ENCODE results near the gene MBNL1.
"Not testable (repeated sequence)": the region's sequence is repeated elsewhere in the genome, so short reads cannot be mapped to it uniquely, and the experiment has no call there.

Gene MBNL1

DNA sequence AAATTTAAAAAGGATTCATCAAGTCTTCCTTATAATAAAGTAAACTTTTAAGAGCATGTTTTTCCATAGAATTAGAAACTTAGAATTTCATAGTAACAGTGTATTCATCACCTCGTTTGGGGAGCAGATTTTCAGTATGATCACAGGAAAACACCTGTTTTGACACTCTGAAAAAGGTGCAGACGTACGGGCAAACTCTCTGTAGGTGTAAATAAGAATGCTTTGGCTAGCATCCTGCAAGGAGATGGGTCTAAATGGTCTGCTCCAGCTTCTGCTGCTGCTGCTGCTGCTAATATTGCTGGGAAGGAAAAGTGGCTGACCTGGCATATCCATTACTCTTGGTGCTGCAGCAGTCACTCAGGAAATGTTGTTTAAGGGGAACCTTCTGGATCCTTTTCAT is 66.0 kb downstream of the MBNL1 start:
- Histone ChIP-seq H3K4me3 (ENCODE audit: low read depth, low read length) (no peak overlapping the region), H3K9ac (ENCODE audit: low read depth, low read length) (no peak overlapping the region), H3K27me3 (ENCODE audit: control insufficient read depth, insufficient read depth, low read length) (no peaks in the 10 kb centered on the region), H3K36me3 (ENCODE audit: control insufficient read depth, insufficient read depth, low read length) (no peaks in the 10 kb centered on the region), H3K4me1 (ENCODE audit: control insufficient read depth, insufficient read depth, low read length) (no peaks in the 10 kb centered on the region), H3K27ac (ENCODE audit: low read depth, low read length) (no peak overlapping the region), H3K9me3 (ENCODE audit: control insufficient read depth, insufficient read depth, low read length) (no peaks in the 10 kb centered on the region)

DNA sequence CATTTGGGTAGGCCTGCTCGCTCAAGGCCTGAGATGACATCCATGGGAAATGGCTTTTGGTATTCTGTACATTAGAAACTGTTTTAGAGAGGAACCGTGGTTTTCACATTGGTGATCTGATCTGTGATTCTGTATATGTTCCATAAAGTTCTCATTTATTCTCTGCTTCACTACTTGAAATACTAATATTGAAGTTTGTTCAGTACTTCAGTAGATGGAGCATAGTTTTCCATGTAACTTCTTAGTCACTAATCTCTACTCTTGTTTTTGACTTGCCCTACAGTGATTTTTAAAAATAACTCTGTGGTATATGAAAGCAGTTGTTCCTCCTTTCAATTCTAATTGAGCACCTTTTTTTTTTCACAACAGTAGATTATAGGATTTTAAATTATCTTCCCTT is 66.5 kb downstream of the MBNL1 start:
- Histone ChIP-seq H3K4me1 (ENCODE audit: control insufficient read depth, insufficient read depth, low read length) (no peaks in the 10 kb centered on the region), H3K9ac (ENCODE audit: low read depth, low read length) (no peak overlapping the region), H3K4me3 (ENCODE audit: low read depth, low read length) (no peak overlapping the region), H3K27me3 (ENCODE audit: control insufficient read depth, insufficient read depth, low read length) (no peaks in the 10 kb centered on the region), H3K9me3 (ENCODE audit: control insufficient read depth, insufficient read depth, low read length) (no peaks in the 10 kb centered on the region), H3K27ac (ENCODE audit: low read depth, low read length) (no peak overlapping the region), H3K36me3 (ENCODE audit: control insufficient read depth, insufficient read depth, low read length) (no peaks in the 10 kb centered on the region)

DNA sequence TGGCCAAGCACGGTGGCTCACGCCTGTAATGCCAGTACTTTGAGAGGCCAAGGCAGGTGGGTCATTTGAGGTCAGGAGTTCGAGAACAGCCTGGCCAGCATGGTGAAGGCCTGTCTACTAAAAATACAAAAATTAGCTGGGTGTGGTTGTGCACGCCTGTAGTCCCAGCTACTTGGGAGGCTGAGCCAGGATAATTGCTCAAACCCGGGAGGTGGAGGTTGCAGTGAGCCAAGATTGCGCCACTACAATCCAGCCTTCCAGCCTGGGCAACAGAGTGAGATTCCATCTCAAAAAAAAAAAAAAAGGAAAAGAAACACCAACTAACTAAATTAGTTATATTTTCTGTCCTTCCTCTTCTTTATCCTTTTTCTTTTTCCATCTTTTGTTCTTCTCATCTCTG is 68.6 kb downstream of the MBNL1 start:
- not testable (repeated sequence) for H3K27me3 ChIP-seq (ENCODE audit: control insufficient read depth, insufficient read depth, low read length); H3K9ac ChIP-seq (ENCODE audit: low read depth, low read length); H3K36me3 ChIP-seq (ENCODE audit: control insufficient read depth, insufficient read depth, low read length); H3K4me1 ChIP-seq (ENCODE audit: control insufficient read depth, insufficient read depth, low read length); H3K27ac ChIP-seq (ENCODE audit: low read depth, low read length); H3K4me3 ChIP-seq (ENCODE audit: low read depth, low read length); H3K9me3 ChIP-seq (ENCODE audit: control insufficient read depth, insufficient read depth, low read length)

DNA sequence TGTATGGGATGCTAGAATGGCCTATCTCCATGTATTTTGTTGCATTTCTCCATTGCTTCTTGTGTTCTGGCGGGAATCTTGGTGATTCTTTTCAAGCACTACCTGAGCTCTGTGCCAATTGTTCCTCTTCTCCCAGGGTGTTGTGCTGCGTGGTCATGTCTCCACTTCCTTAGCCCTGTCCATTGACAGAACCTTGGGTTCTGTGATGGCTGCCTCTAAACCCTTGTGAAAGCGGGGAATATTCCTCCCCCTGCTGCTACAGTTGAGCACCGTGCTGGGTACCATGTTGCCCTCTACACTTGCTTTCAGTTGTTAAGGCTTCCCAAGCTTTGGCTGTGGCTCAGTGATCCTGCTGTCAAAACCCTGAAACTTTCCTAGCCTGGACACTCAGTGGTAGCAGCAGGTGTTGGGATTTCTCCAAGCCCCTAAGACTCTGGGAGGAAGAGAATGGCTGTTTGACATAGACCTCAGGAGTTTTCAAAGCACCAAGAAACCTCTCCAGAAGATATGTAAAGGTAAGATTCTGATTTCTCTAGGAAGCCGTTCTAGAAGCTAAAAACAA is 69.5 kb downstream of the MBNL1 start:
- Histone ChIP-seq H3K4me1 (ENCODE audit: control insufficient read depth, insufficient read depth, low read length) (0 out of 2 replicates have a peak, but pooled peaks cover 4% of the 10 kb centered on the region), H3K27me3 (ENCODE audit: control insufficient read depth, insufficient read depth, low read length) (no peaks in the 10 kb centered on the region), H3K9ac (ENCODE audit: low read depth, low read length) (no peak overlapping the region), H3K9me3 (ENCODE audit: control insufficient read depth, insufficient read depth, low read length) (no peaks in the 10 kb centered on the region), H3K4me3 (ENCODE audit: low read depth, low read length) (no peak overlapping the region), H3K27ac (ENCODE audit: low read depth, low read length) (no peak overlapping the region), H3K36me3 (ENCODE audit: control insufficient read depth, insufficient read depth, low read length) (no peaks in the 10 kb centered on the region)

DNA sequence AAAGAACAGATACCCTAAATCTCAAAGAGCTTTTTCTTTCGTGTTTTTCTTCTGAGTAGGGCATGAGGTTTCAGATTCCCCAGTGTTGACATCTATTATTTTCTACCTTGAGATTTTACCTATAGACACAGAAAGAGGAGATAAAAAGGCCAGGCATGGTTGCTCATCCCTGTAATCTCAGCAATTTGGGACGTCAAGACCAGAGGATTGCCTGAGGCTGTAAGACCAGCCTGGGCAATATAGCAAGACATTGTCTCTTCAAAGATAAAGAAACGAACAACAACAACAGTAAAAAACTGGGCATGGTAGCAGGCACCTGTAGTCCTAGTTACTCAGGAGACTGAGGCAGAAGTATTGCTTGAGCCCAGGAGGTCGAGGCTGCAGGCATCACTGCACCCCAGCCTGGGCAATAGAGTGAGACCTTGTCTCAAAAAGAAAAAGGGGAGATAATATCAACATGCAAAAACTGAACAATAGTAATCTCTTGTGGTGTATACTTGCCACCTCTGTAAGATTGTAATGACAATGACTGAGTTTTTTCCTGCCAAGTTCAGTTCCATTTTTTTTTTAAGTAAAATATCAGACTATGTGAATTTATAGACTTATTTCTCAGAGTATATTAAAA is 71.3 kb downstream of the MBNL1 start:
- Histone ChIP-seq H3K27me3 (ENCODE audit: control insufficient read depth, insufficient read depth, low read length) (no peaks in the 10 kb centered on the region), H3K9ac (ENCODE audit: low read depth, low read length) (no peak overlapping the region), H3K36me3 (ENCODE audit: control insufficient read depth, insufficient read depth, low read length) (no peaks in the 10 kb centered on the region), H3K4me1 (ENCODE audit: control insufficient read depth, insufficient read depth, low read length) (0 out of 2 replicates have a peak, but pooled peaks cover 5% of the 10 kb centered on the region), H3K27ac (ENCODE audit: low read depth, low read length) (no peak overlapping the region), H3K9me3 (ENCODE audit: control insufficient read depth, insufficient read depth, low read length) (no peaks in the 10 kb centered on the region), H3K4me3 (ENCODE audit: low read depth, low read length) (no peak overlapping the region)

DNA sequence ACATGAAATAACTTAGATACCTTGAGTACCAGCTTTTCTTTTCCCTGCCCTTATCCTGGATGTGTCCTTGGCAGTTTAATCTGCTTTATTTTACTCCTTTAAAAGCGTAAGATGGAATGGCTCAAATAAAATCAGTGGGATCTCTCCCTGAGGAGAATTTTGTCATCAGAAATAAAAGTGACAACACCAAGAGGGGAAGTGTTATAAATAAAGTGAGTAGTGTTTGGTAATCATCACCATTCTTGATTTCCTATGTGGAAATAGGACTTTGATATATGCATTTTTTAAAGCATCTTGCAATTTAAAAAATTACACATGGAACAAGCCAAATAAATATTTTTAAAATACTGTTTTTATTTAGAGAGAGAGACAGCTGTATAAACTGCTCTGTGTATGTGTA is 76.5 kb downstream of the MBNL1 start:
- no peak overlapping the region for H3K9ac ChIP-seq (ENCODE audit: low read depth, low read length)
- H3K9me3 ChIP-seq (ENCODE audit: control insufficient read depth, insufficient read depth, low read length): no peaks in the 10 kb centered on the region
- no peaks in the 10 kb centered on the region for H3K36me3 ChIP-seq (ENCODE audit: control insufficient read depth, insufficient read depth, low read length)
- no peak overlapping the region for H3K27ac ChIP-seq (ENCODE audit: low read depth, low read length)
- H3K4me1 ChIP-seq (ENCODE audit: control insufficient read depth, insufficient read depth, low read length): peaks cover 12% of the 10 kb centered on the region; the same call in 1 of the 2 replicates
- H3K27me3 ChIP-seq (ENCODE audit: control insufficient read depth, insufficient read depth, low read length): no peaks in the 10 kb centered on the region
- H3K4me3 ChIP-seq (ENCODE audit: low read depth, low read length): no peak overlapping the region

DNA sequence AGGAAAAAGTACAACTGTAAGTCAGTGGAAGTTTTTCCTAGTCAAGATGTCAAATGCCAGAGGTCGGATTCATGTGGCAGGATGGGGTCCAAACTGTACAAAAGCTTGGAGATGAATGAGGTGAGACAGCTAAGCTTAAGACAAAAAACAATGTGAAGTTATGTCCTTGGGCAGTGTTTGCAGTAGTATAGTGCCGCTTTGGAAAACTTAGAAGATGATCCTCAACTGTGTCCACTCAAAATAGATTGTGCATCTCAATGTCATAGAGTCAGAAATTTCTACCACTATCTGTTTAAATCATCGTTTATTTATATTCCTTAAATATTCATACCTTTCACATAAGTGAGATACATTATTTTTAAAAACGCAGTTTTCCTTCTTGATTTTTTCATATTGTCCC is 77.3 kb downstream of the MBNL1 start:
- Histone ChIP-seq H3K9ac (ENCODE audit: low read depth, low read length) (no peak overlapping the region), H3K27me3 (ENCODE audit: control insufficient read depth, insufficient read depth, low read length) (no peaks in the 10 kb centered on the region), H3K36me3 (ENCODE audit: control insufficient read depth, insufficient read depth, low read length) (no peaks in the 10 kb centered on the region), H3K4me3 (ENCODE audit: low read depth, low read length) (no peak overlapping the region), H3K27ac (ENCODE audit: low read depth, low read length) (no peak overlapping the region), H3K4me1 (ENCODE audit: control insufficient read depth, insufficient read depth, low read length) (peaks cover 20% of the 10 kb centered on the region; the same call in 1 of the 2 replicates), H3K9me3 (ENCODE audit: control insufficient read depth, insufficient read depth, low read length) (no peaks in the 10 kb centered on the region)

DNA sequence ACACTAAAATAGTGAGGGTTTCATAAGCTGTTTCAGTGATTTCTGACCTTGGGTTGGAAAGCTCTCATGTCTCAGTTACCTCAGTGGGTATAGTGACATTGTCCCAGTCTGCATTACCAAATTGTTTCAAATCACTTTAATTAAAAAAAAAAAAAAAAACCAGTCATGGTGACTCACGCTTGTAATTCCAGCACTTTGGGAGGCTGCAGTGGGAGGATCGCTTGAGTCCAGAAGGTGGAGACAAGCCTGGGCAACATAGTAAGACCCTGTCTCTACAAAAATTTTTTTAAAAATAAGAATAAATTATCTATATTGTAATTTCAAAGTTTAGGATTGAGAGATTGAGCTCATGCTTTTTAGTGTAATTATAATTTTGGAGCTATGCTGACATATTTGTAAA is 78.0 kb downstream of the MBNL1 start:
- Histone ChIP-seq H3K27me3 (ENCODE audit: control insufficient read depth, insufficient read depth, low read length) (no peaks in the 10 kb centered on the region), H3K9ac (ENCODE audit: low read depth, low read length) (no peak overlapping the region), H3K4me1 (ENCODE audit: control insufficient read depth, insufficient read depth, low read length) (peaks cover 22% of the 10 kb centered on the region; the same call in 1 of the 2 replicates), H3K36me3 (ENCODE audit: control insufficient read depth, insufficient read depth, low read length) (no peaks in the 10 kb centered on the region), H3K9me3 (ENCODE audit: control insufficient read depth, insufficient read depth, low read length) (no peaks in the 10 kb centered on the region), H3K27ac (ENCODE audit: low read depth, low read length) (no peak overlapping the region), H3K4me3 (ENCODE audit: low read depth, low read length) (no peak overlapping the region)

DNA sequence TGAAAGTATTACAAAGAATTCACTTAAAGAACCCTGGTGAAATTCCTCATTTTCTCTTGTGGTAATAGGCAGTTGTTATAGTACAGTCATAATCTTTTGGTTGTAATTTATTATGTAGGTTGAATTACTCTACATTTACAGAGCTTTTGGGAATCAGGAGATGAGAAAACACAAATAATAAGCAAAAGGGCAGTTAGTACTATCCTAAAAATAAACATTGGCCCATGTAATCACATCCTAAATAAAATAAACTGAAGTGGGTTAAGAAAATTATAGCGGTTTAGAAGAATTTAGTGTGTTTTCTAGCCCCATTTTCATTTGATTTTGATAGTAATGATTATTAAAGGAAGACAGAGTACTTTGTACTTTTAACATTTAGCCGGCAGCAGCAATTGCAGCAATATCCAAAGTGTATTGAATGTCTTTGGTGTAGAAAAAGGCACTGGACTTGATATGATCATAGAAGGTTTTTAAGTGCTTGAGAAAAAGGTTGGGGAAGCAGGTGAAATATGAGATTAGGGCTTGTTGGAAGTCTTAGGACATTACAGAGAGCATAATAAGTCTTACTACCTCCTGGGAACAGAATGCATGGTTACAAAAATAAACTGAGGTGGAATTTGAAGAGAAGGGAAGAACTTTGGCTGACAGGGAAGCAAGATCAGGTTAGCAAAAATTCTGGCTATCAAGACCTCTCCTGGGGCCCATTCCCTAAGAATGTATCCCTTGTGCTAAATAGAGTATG is 79.9 kb downstream of the MBNL1 start:
- H3K36me3 ChIP-seq (ENCODE audit: control insufficient read depth, insufficient read depth, low read length): no peaks in the 10 kb centered on the region
- H3K9me3 ChIP-seq (ENCODE audit: control insufficient read depth, insufficient read depth, low read length): no peaks in the 10 kb centered on the region
- no peak overlapping the region for H3K27ac ChIP-seq (ENCODE audit: low read depth, low read length)
- H3K4me1 ChIP-seq (ENCODE audit: control insufficient read depth, insufficient read depth, low read length): peaks cover 17% of the 10 kb centered on the region; the same call in 1 of the 2 replicates
- no peak overlapping the region for H3K9ac ChIP-seq (ENCODE audit: low read depth, low read length)
- H3K27me3 ChIP-seq (ENCODE audit: control insufficient read depth, insufficient read depth, low read length): no peaks in the 10 kb centered on the region
- no peak overlapping the region for H3K4me3 ChIP-seq (ENCODE audit: low read depth, low read length)

DNA sequence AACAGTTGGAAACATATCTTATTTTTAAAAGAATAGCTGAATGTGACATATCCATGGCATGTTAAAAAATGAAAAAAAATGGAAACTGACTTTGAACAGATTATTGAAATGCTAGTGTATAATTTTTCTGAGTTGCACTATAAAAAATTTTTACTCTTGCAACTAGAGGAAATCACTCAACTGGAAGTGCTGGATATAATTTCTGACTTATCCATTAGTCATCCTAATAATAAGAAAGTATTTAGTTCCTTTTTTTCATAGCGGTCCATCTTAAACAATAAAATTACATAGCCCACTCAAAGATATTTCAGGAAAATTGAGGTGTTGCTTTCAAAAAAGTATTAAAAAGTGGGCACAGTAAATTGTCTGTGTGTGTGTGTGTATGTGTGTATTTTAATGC is 80.7 kb downstream of the MBNL1 start:
- Histone ChIP-seq H3K27ac (ENCODE audit: low read depth, low read length) (no peak overlapping the region), H3K27me3 (ENCODE audit: control insufficient read depth, insufficient read depth, low read length) (no peaks in the 10 kb centered on the region), H3K4me3 (ENCODE audit: low read depth, low read length) (no peak overlapping the region), H3K4me1 (ENCODE audit: control insufficient read depth, insufficient read depth, low read length) (peaks cover 17% of the 10 kb centered on the region; the same call in 1 of the 2 replicates), H3K36me3 (ENCODE audit: control insufficient read depth, insufficient read depth, low read length) (no peaks in the 10 kb centered on the region), H3K9me3 (ENCODE audit: control insufficient read depth, insufficient read depth, low read length) (no peaks in the 10 kb centered on the region), H3K9ac (ENCODE audit: low read depth, low read length) (no peak overlapping the region)

DNA sequence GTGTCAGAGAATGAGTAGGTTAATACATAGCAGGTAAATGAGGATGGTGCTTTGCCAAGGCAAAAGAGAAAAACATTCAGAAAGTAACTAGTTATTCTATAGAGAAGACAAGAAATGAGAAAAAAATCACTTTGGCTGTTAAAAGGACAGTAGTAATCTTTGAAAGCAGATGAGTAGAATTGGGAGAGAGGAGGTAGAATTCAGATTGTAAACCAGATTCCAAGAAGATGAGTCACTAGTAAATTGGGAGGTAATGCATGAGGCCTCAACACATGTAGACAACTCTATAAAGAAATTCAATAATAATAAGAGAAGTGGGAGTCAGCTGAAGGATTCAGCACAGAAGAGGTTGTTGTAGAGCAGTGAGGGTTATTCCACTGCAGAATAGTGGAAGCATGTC is 81.4 kb downstream of the MBNL1 start:
- H3K27ac ChIP-seq (ENCODE audit: low read depth, low read length): no peak overlapping the region
- H3K4me3 ChIP-seq (ENCODE audit: low read depth, low read length): no peak overlapping the region
- peaks cover 17% of the 10 kb centered on the region; the same call in 1 of the 2 replicates for H3K4me1 ChIP-seq (ENCODE audit: control insufficient read depth, insufficient read depth, low read length)
- H3K36me3 ChIP-seq (ENCODE audit: control insufficient read depth, insufficient read depth, low read length): no peaks in the 10 kb centered on the region
- no peaks in the 10 kb centered on the region for H3K9me3 ChIP-seq (ENCODE audit: control insufficient read depth, insufficient read depth, low read length)
- no peak overlapping the region for H3K9ac ChIP-seq (ENCODE audit: low read depth, low read length)
- H3K27me3 ChIP-seq (ENCODE audit: control insufficient read depth, insufficient read depth, low read length): no peaks in the 10 kb centered on the region
